NCI-H1694 (cell line): ENCODE data around the gene ORC4.

ENCODE experiments used
- DNase-seq: peaks from one replicate; lab custom pipeline; 2025; lab: John Stamatoyannopoulos, UW

The ORC4 gene

DNA sequence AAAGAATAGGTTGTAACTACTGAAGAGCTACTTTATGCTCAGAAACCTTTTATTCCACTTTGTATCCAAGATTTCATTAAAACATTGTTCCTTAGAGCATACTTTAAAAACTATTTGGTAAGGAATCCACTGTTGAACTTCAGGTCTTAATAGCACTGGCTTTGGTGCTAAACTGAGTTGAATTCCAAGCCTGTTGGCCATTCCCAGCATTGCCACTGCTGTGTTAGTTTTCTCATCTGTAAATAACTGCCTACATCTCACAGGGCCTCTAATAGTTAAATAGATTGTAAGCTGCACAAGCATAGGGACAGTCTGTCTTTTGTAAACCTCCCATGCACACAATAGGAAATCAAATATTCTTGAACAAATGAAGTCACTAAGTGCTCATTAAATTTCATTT lies 86.6 kb downstream of the ORC4 start:
- DNase-seq = no peak

DNA sequence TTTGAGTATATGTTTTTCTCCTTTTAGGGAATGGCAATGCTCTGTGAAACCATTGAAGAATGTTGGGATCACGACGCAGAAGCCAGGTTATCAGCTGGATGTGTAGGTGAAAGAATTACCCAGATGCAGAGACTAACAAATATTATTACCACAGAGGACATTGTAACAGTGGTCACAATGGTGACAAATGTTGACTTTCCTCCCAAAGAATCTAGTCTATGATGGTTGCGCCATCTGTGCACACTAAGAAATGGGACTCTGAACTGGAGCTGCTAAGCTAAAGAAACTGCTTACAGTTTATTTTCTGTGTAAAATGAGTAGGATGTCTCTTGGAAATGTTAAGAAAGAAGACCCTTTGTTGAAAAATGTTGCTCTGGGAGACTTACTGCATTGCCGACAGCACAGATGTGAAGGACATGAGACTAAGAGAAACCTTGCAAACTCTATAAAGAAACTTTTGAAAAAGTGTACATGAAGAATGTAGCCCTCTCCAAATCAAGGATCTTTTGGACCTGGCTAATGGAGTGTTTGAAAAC lies 93.4 kb downstream of the ORC4 start:
- DNase-seq = no peak

DNA sequence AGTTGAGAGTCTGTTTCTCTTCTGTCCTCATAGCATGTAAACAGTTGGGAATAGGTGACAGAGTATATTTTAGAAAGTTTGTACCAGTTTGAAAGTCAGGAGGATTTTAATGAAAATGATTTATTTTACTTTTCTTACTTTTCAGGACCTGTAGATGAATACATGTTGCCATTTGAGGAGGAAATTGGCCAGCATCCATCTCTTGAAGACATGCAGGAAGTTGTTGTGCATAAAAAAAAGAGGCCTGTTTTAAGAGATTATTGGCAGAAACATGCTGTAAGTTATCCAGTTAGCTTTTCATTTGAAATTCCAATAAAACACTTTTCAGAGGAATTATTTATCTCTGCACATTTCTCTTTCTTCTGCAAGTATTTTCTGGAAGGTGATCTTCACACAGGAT lies 94.7 kb downstream of the ORC4 start:
- DNase-seq = no peak

DNA sequence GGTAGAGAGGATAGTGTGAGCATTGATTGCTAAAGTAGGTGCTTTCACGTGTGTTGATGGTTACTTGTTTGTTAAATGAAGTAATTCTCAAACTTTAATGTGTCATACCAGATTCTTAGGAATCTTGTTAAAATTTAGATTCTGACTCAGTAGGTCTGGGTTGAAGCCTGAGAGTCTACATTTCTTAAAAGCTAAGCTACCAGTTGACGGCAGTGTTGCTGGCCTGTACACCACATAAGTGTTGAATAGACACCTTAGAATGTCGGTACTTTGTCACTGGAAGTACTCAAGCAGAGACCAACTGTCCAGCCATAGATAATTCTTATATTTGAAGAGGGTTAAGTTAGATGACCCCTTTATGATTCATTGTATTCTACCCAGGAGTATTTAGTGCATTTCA lies 95.9 kb downstream of the ORC4 start:
- no peak for DNase-seq

DNA sequence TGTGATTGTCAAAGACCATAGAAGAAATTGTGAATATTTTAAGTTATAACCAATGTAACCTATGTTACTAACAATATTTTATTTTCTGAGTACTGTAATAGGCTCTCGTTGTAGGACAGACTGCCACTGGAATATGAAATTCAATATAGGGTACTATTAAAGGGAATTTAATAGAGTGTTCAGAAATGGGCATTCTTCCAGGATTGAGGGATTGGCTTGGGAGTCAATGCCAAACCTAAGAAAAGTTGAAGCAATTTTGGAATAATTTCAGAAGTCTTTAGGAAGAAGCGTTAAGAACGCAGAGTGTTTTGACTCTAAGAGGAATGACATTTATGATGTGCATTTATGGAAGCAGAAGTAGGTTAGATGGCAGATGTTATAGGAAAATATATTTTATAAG lies 96.7 kb downstream of the ORC4 start:
- DNase-seq = no peak

DNA sequence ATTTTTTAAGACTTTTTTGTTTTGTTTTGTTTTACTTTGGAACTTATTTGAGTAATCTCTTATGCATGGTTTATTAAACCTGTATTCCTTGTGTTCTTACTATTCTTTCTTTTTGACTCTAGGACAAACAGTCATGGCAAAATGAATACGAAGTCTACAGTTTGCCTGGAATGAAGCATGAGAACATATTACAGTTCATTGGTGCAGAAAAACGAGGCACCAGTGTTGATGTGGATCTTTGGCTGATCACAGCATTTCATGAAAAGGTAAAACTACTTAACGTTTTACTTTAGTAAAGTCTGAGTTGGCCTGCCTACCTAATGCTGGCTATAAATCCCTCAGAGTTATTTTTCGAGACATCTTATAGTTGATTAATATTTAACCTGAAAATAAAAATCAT lies 103.4 kb downstream of the ORC4 start:
- no peak for DNase-seq

DNA sequence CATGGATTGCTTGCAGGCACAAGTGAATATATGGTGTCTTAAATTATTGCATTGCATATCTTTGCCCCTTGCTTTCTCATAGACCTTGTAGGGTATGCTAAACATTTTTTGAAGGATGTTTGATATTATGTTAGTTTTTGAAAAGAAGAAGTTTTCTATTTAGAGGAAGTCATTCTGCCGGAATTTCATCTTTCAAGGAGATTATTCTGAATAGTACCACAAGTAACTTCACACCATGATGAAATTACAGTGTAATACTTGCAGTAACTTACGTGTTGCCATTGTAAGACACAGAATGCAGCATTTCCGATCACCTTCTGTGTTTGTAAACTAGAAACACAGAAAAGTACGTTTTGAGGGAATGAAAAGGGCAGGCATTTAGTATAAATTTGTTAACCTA lies 103.8 kb downstream of the ORC4 start:
- DNase-seq = no peak

DNA sequence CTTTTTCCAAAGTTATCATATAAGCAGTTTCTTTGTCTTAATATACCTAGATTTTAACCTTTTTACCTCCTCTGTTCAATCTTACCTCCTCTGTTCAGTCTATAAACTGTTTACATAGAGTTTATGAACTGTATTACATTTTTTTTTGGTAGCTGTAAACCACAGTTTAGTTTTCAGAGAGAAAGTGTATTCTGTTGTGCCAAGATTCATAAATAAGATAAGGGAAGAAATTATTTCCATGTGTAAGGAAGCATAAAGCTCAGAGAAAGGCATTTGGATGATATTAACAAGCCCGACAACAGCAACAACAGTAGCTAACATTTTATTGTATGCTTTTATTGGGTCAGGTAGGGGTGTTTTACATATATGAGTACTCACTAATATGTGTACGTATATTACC lies 104.5 kb downstream of the ORC4 start:
- DNase-seq = no peak

DNA sequence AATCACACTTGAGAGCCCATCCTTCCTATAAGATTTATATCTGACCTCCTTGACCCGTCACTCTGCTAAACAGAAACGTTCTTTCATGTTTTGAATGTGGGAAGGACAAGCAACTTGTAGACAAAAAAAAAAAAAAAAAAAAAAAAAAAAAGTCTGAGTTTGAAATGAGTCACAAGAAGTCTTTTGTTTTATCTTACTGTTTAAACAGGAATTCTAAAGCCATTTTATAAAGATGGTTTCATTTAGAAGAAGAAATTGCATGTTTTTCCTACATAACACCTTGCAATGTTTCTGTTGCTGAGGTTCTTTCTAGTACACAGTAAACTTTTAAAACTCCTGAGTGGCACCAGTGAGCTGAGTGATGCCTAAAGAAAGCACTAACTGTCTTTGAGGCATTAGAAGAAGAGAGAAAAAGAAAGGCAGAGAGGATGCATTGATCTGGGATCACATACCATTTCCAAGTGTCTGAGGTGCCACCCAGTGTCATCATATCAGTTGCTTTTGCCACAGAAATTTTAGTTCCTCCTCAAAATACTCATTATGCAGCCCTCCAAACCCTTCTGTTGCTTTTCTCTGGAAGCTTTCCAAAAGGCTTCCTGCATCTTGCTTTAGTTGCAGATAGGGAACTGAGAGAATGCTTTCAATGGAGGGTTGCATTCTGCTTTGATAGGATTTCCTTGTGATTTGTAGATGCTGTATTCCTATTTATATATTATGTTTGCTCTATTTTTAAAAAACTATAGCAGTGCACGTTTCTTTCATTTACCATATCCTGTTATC lies 106.6 kb downstream of the ORC4 start:
- peak; percentile 17 for DNase-seq

DNA sequence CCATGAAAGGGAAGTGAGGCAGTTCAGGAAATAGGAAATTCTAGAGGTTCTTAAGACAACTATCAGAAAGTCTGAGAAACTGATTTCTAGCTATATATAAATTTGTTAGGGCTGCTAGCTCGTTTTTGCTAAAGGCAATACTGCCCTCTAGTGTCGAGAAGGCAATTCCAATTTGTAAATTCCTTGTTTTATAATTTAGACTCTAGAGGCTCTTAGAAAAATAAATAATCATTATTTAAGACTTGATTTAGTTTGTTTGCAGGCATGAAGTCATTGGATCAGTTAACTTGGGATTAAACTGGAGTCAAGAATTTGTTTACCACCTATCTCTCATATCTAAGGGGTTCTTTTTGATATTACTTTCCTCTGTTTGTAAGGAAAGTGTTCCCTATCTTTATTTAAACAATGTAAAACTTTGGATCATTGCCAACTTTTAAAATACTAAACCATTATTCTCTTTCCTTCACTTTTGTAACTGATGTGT lies 109.5 kb downstream of the ORC4 start:
- peak; percentile 80 for DNase-seq

DNA sequence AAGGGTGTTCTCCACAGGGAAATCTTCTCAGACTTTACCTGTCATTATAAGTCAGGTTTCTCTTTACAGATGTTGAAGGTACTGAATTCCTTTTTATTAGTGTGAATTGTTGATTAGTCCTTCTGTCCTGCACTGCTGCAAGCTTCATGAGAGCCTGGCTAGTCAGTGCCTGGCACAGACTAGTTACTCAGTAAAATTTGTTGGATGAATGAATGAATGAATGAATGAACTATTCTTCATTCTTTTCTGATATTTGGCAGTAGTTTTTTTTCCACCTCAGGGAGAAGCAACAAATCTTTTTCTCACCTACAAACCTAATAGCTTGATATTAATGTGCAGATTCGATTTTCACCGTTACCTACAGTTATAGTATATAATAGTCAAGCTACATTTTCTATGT lies 111.4 kb downstream of the ORC4 start:
- no peak for DNase-seq

DNA sequence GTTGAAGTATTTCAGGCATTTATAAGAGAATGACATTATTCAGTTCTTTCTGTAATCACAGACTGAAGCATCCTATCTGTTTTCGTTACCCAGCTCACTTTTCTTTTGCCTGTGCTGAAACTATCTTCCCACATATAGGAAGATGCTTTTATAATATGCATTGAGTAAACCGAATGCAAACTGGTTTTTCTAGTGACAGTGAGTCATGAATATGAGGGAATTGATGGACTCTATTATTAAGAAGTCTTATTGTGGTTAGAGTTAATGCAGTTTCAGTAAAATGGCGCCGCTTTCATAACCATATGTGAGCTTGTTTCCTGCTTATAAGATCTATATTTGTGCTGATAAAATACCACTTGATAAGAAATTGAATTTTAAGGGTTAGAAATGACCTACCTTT lies 116.5 kb downstream of the ORC4 start:
- DNase-seq = no peak

DNA sequence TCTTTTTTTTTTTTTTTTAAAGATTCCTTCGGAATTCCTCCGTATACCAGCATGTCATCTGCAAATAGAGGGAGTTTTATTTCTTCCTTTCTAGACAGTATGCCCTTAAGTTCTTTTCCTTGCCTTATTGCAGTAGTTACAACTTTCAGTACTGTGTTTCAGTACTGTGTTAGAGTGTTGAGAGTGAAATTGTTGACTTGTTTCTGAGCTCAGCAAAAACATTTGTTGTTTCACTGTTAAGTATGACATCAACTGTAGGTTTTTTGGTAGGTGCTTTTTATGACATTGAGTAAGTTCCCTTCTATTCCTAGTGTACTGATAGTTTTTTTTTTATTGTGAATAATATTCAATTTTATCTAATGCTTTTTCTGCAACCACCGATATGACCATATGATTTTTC lies 131.9 kb downstream of the ORC4 start:
- no peak for DNase-seq

DNA sequence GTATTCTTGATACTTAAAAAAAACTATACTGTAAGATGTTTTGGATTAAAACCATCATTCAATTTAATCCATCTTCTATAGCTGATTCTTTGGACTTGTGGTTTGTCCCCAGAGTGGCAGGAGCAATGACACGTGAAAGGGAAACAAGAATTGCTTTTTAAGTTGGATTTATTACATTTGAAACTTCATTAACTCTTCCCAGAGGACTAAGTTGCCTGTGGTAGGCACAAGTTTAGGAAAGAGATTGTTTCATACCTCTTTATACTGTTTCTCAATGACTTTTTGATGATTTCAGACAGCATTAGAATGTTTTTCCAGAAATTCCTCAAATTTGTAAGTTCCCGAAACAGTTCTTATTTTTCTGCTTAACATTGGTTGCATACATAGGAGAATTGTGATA lies 134.4 kb downstream of the ORC4 start:
- no peak for DNase-seq

DNA sequence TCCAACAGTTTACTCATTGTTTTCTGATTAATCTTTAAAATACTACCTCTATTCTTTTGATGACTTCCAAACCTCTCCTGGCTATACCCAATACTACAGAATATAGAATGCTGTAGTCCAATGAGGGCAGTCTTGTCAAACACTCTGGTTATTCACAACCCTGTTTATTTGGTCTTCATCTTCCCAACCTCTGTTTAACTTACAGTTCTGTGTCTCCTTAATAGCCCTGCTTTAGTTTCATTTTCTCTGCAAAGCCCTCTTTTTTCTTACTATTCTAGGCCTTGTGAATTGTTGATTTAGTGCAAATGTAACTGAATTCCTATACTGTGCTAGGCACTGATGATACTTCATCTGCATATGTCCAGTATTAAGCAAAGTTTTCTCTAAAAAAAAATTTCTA lies 135.7 kb downstream of the ORC4 start:
- DNase-seq = no peak

DNA sequence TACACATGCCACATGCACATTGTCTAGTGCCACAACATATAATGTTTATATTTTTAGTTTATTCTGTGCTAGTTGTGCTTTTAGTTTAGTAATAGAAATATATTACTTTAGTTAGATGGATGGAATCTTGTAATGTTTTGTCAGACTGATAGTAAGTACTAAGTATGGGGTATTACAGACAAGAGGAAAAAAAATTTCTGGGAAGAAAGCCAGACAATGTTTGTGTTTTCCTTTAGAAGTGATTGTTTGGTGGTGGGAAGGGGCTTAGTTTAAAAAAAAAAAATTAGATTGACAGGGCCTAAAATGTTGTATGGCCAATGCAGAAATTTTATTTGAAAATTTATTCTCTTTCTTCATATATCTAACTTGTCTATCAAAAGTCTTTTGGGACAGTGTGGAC lies 137.9 kb downstream of the ORC4 start:
- DNase-seq = no peak
